ENCODE measurements around the gene ARCN1. TPM values are rescaled to one million over a fixed set of nuclear protein-coding genes. Genes with fewer than 3 reads are reported as not detected.

ARCN1 gene
- total RNA-seq, 4 donors from 2014 or later = 61.4 to 81.2 (median 70.7) TPM

- no peak for DNase-seq (ENCODE audit: low spot score in 2 of 2)
- WGBS, 2 donors = 93 to 94% methylated on average over 5 to 6 of the region's 6 CpGs
- no peak overlapping the region for H3K4me3 ChIP-seq (ENCODE audit: low read depth, poor library complexity, severe bottlenecking)
- intact Hi-C loops (cut with DNase I; ENCODE audit: low total_unique reads) = no loop called here
- TF ChIP-seq POLR2A (IDR thresholded peaks at IDR 0.05) = no peak
Measured at GRCh38 chr11:118638726-118639125, 66.5 kb downstream of the ARCN1 start.

- WGBS, 2 donors = 63 to 66% methylated on average over 4 of the region's 4 CpGs
- DNase-seq (ENCODE audit: low spot score in 2 of 2) = no peak
- no peak overlapping the region for H3K4me3 ChIP-seq (ENCODE audit: low read depth, poor library complexity, severe bottlenecking)
- intact Hi-C loops (cut with DNase I; ENCODE audit: low total_unique reads) = no loop called here
- TF ChIP-seq POLR2A (IDR thresholded peaks at IDR 0.05) (no peak), CTCF (IDR thresholded peaks at IDR 0.05) (no peak)
Measured at GRCh38 chr11:118639899-118640298, 67.7 kb downstream of the ARCN1 start.

- WGBS, 2 donors = 63 to 65% methylated on average over 5 of the region's 5 CpGs
- intact Hi-C loops (cut with DNase I; ENCODE audit: low total_unique reads) = no loop called here
- TF ChIP-seq POLR2A (IDR thresholded peaks at IDR 0.05) (no peak), CTCF (IDR thresholded peaks at IDR 0.05) (no peak)
- no peak for DNase-seq (ENCODE audit: low spot score in 2 of 2)
- no peak overlapping the region for H3K4me3 ChIP-seq (ENCODE audit: low read depth, poor library complexity, severe bottlenecking)
Measured at GRCh38 chr11:118640332-118641154, 68.3 kb downstream of the ARCN1 start.

- H3K4me3 ChIP-seq (ENCODE audit: low read depth, poor library complexity, severe bottlenecking) = no peak overlapping the region
- intact Hi-C loops (cut with DNase I; ENCODE audit: low total_unique reads) = no loop called here
- TF ChIP-seq POLR2A (IDR thresholded peaks at IDR 0.05) = no peak
- no peak for TF ChIP-seq CTCF (IDR thresholded peaks at IDR 0.05)
- WGBS, 2 donors = 57 to 63% methylated on average over 9 to 11 of the region's 11 CpGs
- no peak for DNase-seq (ENCODE audit: low spot score in 2 of 2)
Measured at GRCh38 chr11:118641397-118642019, 69.3 kb downstream of the ARCN1 start.

GRCh38 chr11:118643142-118643994 is 71.2 kb downstream of the ARCN1 start:
- no peak for DNase-seq (ENCODE audit: low spot score in 2 of 2)
- TF ChIP-seq CTCF (IDR thresholded peaks at IDR 0.05) (no peak), POLR2A (IDR thresholded peaks at IDR 0.05) (no peak)
- intact Hi-C loops (cut with DNase I; ENCODE audit: low total_unique reads) = no loop called here
- H3K4me3 ChIP-seq (ENCODE audit: low read depth, poor library complexity, severe bottlenecking) = no peak overlapping the region
- WGBS, 2 donors = 69 to 74% methylated on average over 11 of the region's 11 CpGs

- intact Hi-C loops (cut with DNase I; ENCODE audit: low total_unique reads) = no loop called here
- no peak for DNase-seq (ENCODE audit: low spot score in 2 of 2)
- 93 to 94% methylated on average over 7 of the region's 7 CpGs for WGBS, 2 donors
- no peak for TF ChIP-seq CTCF (IDR thresholded peaks at IDR 0.05)
- TF ChIP-seq POLR2A (IDR thresholded peaks at IDR 0.05) = no peak
- H3K4me3 ChIP-seq (ENCODE audit: low read depth, poor library complexity, severe bottlenecking) = no peak overlapping the region
Measured at GRCh38 chr11:118643995-118644345, 71.8 kb downstream of the ARCN1 start.
